HT-29 (cell line): ENCODE results near the gene SLC49A3. TPM values are rescaled to one million over a fixed set of nuclear protein-coding genes. Genes with fewer than 3 reads are reported as not detected.
"Not testable (repeated sequence)": the region's sequence is repeated elsewhere in the genome, so short reads cannot be mapped to it uniquely, and the experiment has no call there.

Source experiments
- DNase-seq: peaks from one replicate; pipeline ENCODE4 v3.0.0-alpha.2; 2015; ENCODE audit warnings: low spot score
- total RNA-seq: library from RNA; depleted of rRNA; stranded (reverse); fragments of >200 nt; shearing (Covaris generic); gene quantifications from 2 replicates; pipeline ENCODE4 v1.2.3, GENCODE V29; 2014

SLC49A3 gene
- total RNA-seq, 1 experiment from 2014 or later, result 0.56 TPM

DNA sequence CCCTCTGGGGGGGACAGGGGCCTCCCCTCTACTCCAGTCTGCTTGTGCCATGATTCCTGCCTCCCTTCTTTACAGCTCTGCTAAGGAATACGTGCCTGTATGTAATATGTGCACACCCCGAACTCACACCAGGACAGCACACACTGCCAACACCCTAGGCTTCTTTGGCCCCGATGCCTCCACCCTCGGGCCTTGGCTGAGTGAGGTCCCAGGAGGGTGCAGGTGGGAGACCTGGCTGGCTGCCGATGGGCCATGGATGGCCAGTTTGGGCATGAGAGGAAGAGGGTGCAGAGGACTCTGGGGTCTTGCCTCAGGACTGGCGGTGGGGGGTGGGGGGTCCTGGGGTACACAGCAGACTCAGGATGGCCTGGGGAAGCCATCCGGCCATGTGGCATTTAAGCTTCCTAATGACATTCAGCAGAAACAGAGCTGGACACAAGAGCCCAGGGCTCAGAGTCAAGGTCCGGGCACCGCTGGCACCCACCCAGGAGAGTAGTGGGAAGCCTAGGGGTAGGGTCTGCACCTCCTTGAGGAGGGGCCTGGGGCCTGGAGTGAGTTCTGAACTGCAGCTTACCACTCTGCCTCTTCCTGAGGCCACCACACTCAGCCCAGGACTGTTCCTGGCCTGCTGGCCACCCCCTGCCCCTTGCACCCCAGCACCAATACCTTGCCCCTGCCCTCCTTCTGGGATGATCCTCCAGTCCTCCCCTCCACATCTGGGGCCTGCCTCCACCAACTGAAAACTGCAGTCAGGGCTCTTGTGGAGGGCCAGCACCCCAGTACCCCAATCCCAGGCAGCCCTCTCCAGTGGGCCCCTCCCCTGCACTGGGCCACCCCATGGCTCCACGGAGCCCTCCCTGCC is 14.6 kb upstream of the SLC49A3 start:
- no peak for DNase-seq

DNA sequence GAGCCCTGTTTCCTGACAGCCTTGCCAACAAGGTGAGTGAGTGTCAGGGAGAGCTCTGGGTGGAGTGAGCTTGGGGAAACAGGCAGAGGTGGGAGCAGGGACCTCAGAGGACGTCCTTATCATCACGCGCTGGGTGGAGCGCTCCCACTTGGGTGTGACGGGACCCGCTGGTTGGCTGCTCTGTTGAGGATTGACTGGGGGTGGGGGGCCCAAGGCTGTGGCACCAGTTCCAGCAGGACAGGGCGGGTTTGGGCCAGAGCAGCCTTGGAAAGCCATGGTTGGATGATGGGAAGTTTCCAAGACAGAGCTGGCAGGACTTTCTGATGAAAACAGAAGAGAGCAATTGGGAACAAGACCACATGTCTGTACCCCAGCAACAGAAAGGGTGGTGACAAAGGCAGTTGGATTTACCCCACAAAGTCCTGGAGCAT is 13.7 kb upstream of the SLC49A3 start:
- no peak for DNase-seq

DNA sequence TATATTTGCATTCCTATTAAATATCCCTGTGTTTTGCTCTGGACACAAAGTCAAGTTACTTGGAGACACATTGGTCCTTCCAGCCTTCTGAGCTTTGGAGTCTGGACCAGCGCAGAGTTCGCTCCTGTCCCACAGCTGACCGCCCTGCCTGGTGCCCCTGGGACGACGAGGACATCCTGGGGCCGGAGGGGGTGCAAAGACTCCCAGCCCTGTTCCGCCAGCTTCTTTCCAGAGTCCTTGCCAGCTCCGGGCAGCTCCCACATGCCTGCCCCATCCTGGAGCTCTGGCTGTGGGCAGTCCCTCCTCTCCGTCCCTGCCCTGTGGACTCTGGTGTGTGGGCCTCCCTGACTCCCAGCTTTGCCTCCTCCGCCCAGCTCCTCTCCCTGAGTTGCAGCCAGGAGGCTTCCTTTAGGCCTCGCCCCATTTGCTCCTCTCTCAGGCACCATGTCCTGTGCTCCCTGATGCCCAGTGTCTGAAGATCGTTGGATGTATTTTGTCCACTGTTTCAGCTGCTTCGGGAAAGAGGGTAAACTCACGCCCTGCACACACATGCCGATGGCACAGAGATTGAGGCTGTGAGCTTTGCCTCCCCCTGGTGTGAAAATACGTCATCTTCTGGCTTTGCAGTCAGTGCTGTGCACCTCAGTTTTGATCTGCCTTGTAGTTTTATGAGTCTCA is 11.8 kb upstream of the SLC49A3 start:
- DNase-seq, result no peak

DNA sequence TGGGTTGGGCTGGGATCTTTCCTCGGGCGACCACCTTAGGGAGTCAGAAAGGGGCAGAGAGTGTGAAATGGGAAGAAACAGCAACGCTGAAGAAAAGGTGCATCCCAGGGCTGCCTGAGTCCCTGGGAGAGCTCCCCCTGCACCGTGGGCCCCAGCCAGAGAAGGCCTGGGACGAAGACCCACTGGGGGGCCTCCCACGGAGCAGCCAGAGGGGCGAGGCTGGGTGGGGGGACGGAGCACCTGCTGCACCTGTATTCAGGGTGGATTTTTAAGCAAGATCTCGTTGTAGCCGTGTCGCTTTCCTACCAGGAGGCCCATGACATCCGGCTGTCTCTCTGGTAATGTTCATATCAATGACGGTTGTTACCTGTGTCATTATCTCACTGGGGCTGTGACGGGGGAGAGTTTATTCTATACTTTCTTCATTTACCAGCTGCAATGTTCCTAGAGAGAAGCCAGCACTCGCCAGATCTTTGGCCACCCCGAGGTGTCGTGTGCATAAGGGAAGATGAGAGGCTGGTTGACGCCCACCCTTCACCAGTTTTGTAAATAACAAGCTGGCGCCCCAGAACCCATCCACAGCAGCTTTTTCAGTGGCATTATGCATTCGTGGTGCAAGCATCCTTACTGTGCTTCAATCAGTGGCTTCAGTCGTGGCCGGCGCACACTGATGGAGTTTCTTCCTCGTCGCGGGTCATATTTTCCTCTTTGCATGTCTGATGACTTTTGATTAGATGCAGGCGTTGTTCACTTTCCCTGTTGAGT is 11.0 kb upstream of the SLC49A3 start:
- DNase-seq, result no peak

DNA sequence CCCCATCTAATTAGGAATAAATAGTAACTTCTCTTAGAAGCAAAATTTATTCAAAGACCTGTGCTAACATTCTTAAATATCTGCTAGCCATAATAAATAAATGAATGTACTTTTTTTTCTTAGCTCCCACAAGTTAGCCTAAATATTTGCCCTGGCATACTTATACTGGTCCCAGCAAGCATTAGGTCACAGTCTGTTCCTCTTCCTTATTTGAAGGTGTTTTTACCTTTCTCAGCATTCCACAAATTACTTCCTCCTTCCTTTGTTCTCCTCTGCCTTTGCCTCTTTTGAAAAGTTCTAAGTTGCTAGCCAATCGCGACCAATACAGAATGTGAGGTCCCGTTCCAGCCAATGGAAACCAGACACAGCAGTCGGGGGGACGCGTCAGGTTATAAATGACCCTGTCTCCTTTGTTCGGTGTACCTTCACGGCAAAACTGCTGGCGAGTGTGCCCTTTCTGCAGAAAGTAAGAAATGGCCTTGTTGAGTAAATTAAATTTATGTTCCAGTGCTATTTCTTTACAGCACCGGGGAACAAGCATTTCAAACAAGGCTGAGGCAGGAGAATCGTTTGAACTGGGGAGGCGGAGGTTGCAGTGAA is 5.5 kb upstream of the SLC49A3 start:
- not testable (repeated sequence) for DNase-seq

DNA sequence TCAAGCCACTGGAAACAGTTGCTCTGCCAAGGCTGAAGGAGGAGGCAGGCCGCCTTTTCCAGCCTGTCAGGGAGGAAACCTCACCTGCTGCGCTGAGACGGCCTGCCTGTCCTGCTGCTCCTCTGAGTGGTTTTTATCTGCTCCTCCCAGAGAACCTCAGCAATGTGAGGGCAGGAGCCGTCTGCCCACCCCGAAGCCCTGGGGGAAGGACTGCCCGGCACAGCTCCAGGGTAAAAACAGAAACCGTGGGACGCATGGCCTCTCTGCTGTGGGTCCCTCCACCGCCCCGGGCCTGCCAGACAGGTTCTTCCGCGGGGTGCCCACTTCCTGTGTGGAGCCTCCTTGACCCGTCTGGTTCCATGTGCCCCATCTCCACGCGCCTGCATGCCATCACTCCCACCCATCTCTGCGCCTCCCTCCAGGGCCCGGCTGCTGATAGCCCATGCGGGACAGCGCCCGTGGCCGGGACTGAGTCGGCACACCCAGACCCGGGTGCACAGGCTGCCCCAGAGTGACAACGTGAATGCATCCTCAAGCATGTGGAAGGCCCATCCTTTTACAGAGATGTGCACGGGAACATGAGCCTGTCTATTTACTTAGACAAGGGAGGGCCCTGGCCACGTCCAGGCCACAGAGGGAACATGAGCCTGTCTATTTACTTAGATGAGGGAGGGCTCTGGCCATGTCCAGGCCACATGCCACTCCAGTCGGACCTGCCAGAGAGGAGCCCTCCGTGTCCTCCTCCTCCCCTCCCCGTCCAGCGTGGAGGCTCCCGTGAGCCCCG is 4.0 kb upstream of the SLC49A3 start:
- no peak for DNase-seq

DNA sequence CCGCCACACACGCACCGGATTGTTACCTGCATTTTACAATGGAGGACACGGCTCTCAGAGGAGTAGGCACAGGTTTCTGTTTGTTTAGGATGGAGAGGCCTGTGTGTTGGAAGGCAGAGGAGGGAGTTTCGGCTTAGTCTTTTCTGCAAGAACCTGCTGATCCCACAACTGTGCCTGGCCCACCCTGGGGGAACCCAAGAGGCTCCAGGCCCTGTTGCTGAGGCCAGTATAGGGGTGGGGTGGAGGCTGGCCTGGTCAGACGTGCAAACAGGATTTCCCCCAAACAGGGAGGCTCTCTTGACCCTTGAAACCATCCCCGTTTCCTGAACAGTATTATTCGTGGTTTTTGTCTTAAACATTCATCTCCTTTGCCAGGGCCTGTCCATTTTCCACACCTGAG is 772 bp upstream of the SLC49A3 start:
- no peak for DNase-seq

DNA sequence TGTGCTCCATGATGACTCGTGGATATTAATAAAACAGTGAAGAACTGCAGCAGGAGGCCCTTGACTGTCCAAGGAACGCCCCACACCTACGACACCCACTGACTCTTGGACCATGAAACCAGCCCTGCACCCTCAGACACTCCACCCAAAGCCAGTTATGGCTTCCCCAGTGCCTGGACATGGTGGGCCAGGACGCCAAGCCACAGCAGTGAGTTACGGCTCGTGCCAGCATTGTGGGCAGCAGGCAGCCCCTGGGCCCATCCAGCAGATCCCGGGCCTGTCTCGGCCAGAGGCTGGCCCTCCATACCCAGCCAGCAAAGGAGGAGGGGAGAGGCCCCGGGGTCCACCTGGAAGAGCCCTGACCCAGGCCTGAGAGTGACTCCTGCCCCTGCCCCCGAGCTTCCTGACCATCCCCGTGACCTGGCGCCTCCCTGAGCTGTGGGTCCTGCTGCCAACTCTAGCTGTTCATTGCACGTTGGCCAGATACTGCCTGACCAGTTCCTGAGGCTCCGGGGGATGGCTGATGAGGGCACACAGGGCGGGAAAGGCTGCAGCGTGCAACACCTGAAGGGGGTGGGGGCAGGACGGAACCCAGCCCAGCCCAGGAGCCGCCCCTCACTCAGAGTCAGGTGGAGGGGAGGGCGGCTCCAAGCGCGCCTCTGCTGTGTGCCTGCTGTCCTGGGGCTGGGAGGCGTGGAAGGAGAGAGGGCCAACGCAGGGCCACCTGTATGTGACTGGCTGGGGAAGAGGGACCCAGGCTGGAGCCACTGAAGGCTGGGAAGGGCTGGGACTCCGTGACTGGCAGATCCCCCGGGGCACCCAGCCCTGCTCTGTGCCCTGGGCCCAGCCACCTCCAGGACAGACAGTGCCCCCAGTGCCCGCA is 739 bp downstream of the SLC49A3 start:
- no peak for DNase-seq

DNA sequence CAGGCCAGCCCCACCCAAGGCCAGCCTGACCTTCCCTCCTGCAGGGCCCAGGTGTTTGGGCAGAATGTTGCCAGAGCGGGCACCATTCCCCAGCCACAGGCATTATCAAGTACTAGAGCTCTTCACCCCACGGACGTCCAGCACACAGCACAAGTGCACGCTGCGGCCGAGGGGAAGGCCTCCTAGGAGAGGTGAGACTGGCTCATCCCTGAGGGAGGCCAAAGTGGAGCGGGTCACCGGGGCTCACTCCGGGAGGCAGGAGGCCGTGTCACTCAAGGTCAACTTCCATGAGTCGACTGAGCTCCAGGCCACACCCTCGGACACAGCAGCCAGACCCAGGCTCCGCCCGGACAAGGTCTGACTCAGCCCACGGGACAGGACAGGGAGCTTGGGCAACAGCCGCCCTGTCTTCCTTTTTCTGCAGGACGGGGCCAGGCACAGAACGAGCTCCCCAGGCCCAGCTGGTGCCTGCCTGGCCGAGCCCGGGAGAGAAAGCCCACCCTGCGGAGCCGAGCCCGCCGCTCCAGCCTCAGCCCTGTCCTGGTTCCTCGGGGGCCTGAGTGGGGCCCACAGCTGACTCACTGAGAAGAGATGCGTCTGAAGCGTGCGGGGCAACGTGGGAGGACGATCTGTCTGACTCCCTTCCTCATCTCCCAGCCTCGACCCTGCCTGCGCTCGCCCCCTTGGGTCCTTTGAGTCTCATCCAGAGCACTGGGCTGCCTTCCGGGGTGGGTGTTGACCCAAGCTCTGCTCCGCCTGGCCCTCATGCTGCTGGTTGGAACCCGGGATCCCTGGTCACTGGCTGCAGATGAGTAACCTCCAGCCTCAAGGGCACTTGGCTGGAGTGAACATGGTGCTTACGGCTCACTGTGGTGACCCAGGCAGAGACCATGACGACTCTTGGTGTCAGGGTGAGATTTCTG is 1.6 kb downstream of the SLC49A3 start:
- peak; percentile 66 for DNase-seq

DNA sequence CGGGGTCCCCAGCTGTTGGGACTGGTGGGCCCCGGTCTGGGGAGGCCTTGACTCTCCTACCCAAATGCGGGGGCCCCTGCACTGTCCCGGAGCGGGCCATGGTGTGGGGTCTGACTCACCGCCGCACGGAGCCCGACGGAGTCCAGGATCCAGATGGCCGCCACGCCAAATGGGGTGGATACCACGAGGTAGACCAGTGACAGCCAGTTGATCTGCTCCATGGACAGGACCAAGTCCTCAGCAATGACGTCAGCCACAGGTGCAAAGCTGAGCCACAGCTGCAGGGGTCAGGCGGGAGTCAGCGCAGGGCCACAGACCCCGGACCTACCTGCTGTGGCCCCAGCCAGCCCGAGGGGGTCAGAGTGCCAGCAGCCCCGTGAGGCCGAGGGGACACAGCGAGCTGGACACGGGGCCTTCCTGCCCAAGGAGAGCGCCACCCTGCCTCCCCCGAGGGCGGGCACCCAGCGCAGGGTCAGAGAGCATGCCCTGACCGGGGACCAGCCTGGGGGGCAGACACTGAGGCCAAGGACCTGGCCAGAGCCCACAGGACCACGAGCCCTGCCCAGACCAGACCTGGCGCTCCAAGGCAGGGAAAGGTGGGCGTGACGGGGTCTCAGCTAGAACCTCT is 2.4 kb downstream of the SLC49A3 start:
- no peak for DNase-seq

DNA sequence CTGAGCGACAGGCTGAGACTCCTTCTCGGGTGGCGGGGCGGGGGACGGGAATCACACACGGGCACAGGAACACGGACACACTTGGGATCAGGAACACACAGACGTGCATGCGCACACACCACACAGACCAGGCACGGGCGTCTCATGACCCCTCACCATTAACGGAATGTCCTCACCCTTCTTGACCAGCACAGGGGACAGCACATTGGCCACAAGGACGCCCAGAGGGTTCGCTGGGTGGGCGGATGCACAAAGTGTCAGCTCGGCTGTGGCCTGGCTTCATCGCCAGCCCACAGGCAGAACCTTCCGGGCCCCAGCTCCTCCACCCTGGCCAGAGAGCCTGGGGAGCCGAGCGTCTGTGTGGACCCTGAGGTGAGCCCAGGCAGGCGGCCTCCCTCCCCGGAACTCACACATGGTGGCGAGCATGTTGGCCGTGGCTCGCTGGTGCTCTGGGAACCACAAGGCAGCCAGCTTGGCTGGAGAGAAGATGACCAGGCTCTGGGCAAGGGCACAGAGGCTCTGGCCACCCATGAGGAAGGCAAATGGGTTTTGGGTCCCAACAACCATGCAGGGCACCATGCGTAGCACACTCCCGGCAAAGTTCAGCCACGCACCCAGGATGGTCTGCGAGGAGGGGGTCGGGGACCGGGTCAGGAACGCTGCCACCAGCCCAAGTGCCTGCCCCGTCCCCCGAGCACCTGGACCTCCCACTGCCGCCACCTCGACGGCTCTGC is 3.1 kb downstream of the SLC49A3 start:
- no peak for DNase-seq

DNA sequence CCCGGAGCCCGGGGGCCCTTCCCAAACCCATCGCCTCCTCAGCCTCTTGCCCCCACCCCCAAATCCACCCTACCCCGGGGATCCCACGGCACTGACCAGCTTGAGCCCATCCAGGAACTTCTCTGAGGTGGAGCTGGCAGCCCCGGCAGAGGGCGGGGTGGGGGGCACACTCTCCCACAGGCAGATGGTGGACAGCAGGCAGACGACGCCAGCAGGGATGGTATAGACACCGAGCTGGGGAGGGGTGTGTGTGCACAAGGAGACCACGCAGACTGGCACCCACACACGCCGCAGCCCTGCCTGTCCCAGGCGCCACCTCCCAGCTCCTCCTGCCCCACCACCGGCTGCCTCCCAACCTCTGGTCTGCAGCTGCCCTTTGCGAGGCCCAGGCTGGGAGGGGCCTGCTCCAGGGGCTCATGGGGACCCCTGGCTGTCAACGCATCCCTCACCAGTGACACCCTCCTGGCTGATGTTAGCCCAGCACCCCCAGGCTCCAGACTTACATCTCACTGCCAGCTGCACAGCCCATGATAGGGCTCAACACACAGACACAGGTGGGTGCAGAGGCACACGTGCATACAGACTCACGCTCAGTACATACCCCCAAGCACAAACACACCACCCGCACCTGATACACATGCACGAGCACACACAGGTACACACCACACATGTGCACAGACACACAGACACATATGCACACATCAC is 4.2 kb downstream of the SLC49A3 start:
- no peak for DNase-seq

DNA sequence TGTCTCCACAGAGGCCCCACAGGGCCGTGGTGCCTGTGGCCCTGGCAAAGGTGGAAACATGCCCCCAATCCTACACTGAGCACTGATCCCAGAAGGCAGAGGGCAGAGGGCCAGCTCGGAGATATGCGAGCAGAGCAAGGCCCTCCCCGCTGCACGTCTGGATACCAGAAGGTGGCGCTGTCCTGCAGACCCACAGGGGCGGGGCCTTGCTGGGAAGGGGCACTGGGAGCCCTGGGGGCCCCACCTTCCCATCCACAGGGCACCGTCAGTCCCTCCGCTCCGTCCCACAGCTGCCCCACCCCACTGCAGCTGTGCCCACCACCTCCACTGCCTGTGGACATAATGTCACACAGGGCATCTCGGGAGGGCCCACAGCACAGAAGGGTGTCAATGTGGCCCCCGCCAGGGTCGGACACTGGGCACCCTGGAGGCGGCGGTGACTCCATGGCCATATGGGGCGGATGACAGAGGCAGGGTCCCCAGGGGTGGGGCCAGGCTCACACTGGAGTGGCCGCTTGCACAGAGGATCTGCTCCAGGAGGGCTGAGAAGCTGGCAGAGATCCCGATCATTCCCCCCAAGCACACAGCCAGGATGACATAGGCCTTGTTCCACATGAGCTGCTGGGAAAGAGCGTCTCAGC is 4.8 kb downstream of the SLC49A3 start:
- DNase-seq, result peak; percentile 55

DNA sequence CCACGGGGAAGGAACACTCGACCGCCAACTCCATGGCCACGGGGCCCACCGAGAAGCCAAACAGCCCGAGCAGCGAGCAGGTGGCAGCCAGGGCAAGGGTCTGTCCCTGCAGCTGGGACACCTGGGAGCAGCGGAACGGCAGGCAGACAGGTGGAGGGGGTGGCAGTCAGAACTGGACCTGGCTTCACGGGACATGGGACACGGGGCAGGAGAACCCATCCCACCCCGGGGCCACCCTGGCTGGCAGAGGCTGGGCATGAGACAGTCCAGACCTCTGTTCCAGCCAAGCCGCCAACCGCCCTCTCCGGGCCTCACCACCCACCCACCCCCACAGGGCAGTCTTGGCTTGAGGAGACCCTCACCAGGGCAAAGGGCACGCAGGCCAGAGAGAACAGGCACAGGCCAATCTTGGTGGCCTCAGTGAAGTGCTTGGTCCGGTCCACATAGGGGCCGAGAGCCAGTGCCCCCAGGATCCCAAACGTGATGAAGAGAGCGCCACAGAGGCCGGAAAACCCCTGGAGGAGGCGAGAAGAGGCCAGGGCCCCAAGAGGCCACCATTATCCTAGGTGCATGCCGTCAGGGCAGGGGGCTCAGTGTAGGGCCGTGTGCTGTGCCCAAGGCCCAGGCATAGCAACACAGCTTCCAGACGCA is 5.6 kb downstream of the SLC49A3 start:
- no peak for DNase-seq

DNA sequence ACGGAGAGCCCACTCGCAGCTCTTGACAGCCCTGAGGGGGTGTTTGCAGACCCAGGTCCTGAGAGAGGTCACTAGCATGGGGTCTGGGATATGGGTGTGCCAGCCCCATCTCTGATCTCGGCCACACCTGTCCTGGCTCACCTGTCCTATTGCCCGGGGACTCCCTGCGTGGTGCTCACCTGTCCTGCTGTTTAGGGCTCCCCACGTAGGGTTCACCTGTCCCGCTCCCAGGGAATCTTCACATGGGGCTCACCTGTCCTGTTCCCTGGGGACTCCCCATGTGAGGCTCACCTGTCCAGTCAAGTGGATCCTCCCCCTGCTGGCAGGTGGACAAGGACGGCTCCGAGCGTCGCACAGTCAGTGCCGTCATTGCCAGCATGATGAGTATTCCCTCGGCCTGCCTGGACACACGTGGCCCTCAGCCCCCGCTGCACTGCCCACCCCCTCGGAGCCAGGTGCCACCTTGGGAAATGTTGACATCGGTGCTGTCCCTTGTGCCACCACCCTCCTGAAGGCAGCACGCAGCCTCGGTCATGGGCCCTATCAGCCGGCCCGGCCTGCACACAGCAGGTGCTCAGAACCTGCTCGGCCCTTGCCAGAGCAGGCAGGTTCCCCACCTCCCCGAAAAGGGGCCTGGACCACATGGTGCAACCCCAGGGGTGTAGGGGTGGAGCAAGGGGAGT is 6.3 kb downstream of the SLC49A3 start:
- peak; percentile 54 for DNase-seq
